GM19324 (cell line): ENCODE data around the gene AUTS2.
A peak's percentile ranks its signal among the peaks of the same experiment; 100 is the strongest.

Source experiments
- ATAC-seq: cut with Tn5 transposase; IDR thresholded peaks from one replicate; pipeline ENCODE4 v1.9.1; 2021; ENCODE audit warnings: mild to moderate bottlenecking, moderate library complexity; ENCODE audit not compliant: unreplicated experiment, low FRiP score

Gene AUTS2

GRCh38 chr7:70383066-70383782, 784.9 kb downstream of the AUTS2 start:
- ATAC-seq: no peak

DNA sequence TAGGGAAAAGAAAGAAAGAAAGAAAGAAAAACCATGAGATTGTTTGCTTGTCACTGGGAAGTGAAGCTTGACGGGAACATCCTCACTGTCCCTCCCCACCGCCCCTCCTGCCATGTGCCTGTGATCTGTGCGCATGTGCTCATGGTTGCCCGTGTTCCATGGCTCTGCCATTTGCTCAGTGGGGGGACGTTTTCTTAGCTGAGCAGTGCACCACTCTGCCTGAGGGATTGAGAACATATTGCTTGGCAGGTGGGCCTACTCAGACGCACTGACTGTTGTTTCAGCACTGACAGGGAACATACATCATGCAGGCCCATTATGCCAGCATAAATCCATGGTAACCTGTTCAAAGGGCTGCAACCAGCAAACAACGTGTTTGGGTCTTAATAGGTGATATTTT, 785.7 kb downstream of the AUTS2 start:
- ATAC-seq: no peak

GRCh38 chr7:70384891-70385290, 786.6 kb downstream of the AUTS2 start:
- ATAC-seq: no peak

DNA sequence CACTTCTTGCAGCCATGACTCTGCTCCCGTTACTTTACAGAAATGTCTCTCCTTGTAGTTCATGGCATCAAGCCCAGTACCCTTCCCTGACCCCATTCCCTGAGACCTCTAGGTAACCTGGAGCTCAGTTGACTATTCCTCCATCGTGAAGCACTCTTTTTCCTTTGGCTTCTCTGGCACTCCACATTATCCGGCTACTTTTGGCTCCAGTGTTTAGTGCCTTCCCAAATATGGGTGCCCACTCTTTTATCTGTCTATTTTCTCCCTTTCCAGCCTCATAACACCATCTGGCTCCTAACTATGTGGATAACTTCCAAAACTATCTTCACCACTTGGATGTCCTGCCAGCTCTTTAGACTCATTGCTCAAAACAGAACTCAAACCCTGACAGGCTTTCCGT, 788.9 kb downstream of the AUTS2 start:
- ATAC-seq: no peak

- no peak for ATAC-seq
Observed at GRCh38 chr7:70389531-70390151, 791.4 kb downstream of the AUTS2 start.

DNA sequence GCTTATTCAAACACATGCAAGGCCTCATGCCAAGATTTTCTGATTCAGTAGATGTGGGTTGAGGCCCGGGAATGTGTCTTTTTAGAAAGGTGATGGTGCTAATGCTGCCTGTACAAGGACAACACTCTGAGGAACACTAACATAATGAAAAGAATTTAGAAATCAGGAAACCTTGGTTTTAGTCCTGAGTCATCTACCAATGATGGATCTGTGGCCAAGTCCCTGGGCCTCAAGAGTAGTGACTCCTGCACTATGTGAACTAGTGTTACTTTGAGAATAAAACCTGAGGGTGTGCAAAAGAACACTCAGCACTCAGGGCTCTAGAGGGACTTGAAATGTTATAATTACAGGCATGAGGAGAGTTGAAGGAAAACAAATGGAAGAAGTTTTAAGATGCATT, 792.0 kb downstream of the AUTS2 start:
- ATAC-seq: no peak

- ATAC-seq: no peak
Observed at GRCh38 chr7:70392256-70392876, 794.1 kb downstream of the AUTS2 start.

DNA sequence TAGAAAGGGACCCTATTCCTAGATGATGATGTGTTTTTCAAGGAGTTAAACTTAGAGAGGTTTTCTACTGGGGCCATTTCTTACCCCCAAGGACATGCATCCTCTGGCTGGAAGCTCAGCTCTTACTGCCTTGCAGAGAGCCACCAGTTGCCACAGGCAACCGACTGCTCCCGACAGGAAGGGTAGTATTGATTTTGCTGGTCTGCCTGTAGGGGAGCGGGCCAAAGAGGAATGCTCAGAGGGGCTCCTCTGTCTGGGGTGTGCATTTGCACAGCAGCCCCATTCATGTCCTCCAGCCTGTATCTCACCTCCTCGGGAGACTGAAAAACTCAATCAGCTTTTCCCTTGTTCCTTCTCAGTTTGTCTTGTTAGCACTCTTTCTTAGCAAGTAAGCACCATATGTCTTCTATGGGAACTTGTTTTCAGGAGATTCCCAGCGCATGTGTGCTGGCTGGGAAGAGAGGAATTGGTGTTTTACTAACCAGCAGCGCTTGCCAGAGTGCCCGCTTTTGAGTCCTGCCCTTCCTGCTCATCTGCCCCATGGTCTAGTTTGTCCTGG, 794.7 kb downstream of the AUTS2 start:
- no peak for ATAC-seq

DNA sequence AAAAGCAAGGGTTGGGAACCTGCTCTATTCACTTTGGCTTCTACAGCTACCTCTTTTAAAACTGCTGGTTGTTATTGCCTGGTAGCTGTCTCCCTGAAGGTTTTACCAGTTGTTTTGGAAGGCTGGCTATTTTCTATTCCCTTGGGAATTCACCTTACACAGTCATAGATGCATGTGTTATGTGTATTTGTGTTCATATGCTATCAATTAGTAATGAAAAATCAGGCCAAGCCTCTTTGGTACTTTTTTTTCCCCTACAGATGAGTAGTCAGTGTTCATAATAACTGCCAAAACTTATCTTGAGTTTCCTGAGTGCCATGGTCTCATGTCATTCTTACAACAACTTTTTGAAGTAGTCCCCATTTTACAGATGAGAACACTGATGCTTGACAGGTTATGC, 795.7 kb downstream of the AUTS2 start:
- no peak for ATAC-seq

DNA sequence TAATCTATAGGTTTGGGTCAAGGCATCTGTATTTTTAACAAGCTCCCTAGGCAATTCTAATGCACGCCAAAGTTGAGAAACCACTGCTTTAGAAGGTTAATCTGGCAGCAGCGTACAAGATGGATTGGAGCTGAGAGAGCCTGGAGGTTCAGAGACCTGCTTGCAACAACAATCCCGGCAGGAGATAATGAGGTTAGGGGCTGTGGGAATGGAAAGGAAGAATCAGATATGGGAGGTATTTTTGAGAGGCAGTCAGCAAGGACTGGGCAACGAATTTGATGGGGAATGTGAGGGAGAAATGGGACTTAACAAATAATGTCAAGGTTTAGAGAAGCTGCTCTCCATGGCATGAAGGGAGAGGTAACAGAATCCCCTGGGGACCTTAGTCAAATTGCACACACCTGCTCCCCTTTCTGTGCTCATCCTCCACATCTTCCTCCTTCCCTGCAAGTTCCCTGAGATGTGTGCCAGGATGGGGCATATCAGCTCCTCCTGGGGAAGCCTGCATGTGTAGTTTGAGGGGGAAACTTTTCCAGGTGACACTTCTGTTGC, 802.6 kb downstream of the AUTS2 start:
- no peak for ATAC-seq

DNA sequence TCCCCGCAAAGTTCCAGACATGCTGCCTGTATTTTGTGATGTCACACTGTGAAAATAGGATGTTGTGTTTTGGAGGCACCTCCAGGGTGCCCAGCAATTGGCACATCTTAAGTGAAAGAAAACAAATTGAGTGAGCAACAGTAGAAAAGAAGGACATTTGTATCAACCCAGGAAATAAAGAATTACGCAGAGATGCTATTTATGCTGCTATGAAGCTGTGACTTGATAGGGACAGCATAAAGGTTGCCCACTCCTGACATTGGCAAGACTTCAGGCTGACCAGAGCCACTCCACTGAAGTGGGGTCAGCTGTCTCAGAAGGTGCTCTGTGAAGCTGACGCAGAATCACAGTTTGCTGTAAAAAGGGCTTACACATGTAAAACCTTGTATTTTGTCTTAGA, 803.8 kb downstream of the AUTS2 start:
- no peak for ATAC-seq

GRCh38 chr7:70405241-70405640, 807.0 kb downstream of the AUTS2 start:
- no peak for ATAC-seq

DNA sequence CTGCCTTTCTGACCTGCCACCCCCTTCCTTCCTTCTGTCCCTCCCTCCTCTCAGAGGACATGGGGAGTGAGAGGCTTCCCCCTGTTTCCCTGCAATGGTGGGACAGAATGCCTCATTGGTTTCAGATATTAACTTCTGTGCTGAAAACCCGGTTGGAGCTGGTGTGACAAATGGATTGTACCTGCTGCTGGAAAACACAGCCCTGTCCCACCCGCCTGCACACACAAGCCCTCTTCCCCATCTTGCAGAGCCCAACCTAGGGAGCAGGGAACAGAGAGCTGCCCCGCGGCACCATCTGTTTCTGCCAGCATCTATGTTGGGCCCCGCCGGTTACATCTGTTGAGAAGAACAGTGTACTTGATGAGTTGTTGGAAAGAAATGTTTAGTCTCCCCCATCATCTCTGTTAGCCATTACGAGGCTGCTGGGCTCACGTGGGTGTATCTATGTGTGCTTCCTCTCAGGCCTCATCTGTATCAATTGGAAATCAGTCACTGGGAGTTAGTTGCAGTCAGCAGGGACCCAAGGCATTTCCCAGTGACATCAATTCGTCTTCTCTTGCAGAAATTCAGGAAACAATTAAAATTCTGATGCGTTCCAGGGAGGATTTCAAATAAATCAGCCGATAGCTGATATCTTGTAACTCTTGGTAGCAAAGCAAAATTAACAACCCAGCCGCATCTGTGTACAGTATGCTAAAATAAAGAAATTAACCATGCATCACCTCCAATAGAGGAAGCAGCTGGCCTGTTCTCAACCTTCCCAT, 808.1 kb downstream of the AUTS2 start:
- no peak for ATAC-seq

DNA sequence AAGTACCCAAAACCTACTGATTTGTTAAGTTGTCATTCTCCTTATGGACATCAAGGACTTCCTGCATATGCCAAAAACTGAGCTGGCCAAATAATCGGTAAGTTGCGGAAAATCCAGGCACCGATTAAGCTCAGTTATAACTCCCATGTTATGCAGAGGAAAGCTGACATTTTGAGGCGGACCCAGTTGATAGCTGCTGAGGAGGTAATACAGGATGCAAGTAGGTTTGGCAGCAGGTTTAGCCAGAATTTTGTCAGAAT, 808.6 kb downstream of the AUTS2 start:
- ATAC-seq: no peak

DNA sequence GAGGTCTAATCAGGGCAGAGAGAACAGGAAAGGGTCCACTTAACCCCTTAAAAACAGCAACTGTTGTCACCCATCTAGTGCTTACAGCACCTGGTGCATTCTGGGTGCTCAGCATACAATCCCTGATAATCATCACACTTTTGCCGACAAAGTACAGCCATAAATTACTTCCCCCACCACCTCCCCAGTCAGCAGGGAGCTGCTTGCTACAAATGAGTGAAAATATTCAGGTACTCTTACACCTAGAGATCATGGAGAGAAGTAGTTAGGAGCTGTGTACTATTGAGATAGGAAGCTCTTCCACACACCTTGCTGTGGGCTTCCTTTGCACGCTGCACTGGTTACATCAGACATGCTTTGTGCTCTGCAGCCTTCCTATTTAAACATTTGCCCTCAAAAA, 810.2 kb downstream of the AUTS2 start:
- no peak for ATAC-seq

DNA sequence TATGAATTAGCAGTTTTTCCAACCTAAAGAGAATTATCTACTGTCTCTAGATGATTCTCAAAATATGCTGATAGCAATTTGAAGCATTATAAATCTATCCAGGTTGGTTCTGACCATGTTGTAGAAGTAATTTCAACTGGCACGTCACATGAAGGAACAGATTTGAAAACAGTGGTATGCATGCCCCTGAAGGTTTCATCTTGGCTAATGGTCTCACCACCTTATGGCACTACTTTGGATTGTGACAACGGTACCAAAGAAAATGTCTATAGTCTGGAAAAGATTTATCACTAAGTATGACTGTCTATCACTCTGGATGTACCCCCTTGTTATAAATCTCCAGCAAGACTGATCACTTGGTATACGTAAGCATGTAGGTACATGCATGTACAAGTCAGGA, 810.6 kb downstream of the AUTS2 start:
- no peak for ATAC-seq

DNA sequence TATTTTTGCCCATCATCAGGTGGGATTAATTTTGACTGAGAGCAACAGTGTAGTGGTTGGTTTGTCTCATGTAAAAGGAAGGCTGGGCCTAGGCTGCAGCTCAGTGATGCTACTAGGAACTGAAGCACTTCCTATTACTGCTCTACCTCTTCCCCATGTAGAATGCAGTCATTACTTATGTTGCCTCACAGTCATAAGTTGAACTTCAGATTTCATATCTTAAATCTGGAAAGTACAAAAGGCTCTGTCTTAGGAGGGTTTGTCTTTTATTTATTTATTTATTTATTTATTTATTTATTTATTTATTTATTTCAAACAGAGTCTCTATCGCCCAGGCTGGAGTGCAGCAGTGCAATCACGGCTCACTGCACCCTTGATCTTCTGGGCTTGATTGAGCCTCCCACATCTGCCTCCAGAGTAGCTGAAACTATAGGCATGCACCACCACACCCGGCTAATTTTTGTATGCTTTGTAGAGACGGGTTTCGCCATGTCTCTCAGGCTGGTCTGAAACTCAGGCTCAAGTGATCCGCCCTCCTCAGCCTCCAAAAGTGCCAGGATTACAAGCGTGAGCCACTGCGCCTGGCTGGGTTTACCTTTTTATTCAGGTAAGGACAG, 812.0 kb downstream of the AUTS2 start:
- ATAC-seq: no peak

- no peak for ATAC-seq
Observed at GRCh38 chr7:70414368-70414767, 816.1 kb downstream of the AUTS2 start.

DNA sequence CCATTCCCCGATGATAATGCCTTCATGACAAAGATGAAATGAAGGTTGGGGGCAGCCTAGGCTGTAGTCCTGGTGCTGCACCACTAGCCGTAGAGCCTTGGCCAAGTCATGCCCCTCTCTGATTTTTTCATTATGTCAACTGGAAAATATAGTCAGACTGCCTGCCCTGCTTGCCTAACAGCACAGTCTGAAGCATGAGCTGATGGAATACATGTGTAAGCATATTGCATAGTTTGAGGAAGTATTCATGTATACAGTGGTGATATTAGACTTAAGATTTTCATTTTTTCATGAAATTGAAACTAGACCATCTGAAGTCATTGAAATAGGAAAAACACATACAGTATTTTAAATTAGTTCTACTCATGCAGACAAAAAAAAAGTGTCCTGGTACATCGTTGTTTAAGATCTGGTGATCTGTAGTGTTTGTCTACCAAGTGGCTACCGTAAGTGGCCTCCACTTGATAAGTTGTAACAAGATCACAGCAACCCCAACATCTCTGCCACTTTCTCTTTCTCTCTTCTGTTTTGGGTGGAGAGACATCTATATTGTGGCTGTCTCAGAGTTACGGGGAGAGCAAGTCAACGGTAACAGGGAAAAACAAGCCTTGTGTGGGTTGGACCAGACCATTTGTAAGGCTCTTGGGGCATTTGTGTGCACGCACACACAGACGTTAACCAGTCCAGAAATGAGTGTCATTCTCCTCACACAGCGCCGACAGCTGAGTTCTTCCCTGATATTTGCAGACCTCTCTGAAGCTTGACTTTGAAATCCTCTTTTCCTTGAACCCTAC, 817.1 kb downstream of the AUTS2 start:
- ATAC-seq: peak; percentile 43
